Hepatocyte (in vitro differentiated cells): ENCODE data around the gene POLD2. TPM values are rescaled to one million over a fixed set of nuclear protein-coding genes. Genes with fewer than 3 reads are reported as not detected.

Experiments
- DNase-seq: peaks from one replicate; pipeline ENCODE4 v3.0.0-alpha.2; 2016; ENCODE audit warnings: low spot score
- H2AFZ ChIP-seq: fragments of 200-600 bp; sonication (generic); 2 replicates; pipeline ENCODE4 v1.6.0; 2016; ENCODE audit warnings: antibody characterized with exemption, mild to moderate bottlenecking
- H3K27ac ChIP-seq: fragments of 200-600 bp; sonication (generic); 2 replicates; pipeline ENCODE4 v1.5.1; 2016; ENCODE audit warnings: mild to moderate bottlenecking
- H3K27me3 ChIP-seq: fragments of 200-600 bp; sonication (generic); 2 replicates; pipeline ENCODE4 v1.6.1; 2016
- H3K36me3 ChIP-seq: fragments of 200-600 bp; sonication (generic); replicated peaks from 2 replicates; pipeline ENCODE4 v1.5.1; 2016; ENCODE audit warnings: low read depth; ENCODE audit not compliant: insufficient read depth
- H3K4me1 ChIP-seq: fragments of 200-600 bp; sonication (generic); 2 replicates; pipeline ENCODE4 v1.5.1; 2016; ENCODE audit warnings: mild to moderate bottlenecking, moderate library complexity; ENCODE audit not compliant: insufficient read depth
- H3K4me2 ChIP-seq: fragments of 200-600 bp; sonication (generic); 2 replicates; pipeline ENCODE4 v1.6.0; 2016
- H3K4me3 ChIP-seq: fragments of 200-600 bp; sonication (generic); 2 replicates; pipeline ENCODE4 v1.5.1; 2016; ENCODE audit warnings: mild to moderate bottlenecking
- H3K79me2 ChIP-seq: fragments of 200-600 bp; sonication (generic); 2 replicates; pipeline ENCODE4 v1.6.0; 2017; ENCODE audit warnings: mild to moderate bottlenecking
- H3K9me2 ChIP-seq: fragments of 200-600 bp; sonication (generic); replicated peaks from 2 replicates; pipeline ENCODE4 v1.6.0; 2017; ENCODE audit warnings: mild to moderate bottlenecking; ENCODE audit not compliant: insufficient read depth
- H3K9me3 ChIP-seq: fragments of 200-600 bp; sonication (generic); 2 replicates; pipeline ENCODE4 v1.5.1; 2016; ENCODE audit warnings: low read depth, mild to moderate bottlenecking
- H4K20me1 ChIP-seq: fragments of 200-600 bp; sonication (generic); 2 replicates; pipeline ENCODE4 v1.6.0; 2016; ENCODE audit warnings: mild to moderate bottlenecking; ENCODE audit not compliant: insufficient read depth, poor library complexity, severe bottlenecking
- EZH2 ChIP-seq: fragments of 200-600 bp; sonication (generic); IDR thresholded peaks from 2 replicates; pipeline ENCODE4 v1.6.1; 2016; ENCODE audit warnings: antibody characterized with exemption, mild to moderate bottlenecking, borderline replicate concordance
- EZH2phosphoT487 ChIP-seq: fragments of 200-600 bp; sonication (generic); IDR thresholded peaks from one replicate; pipeline ENCODE4 v1.6.1; 2018; ENCODE audit warnings: antibody characterized with exemption, mild to moderate bottlenecking, low read depth, moderate library complexity; ENCODE audit not compliant: unreplicated experiment, severe bottlenecking
- WGBS: methylation state at CpG from one replicate; pipeline ENCODE4 v1.1.6; 2016; ENCODE audit warnings: low lambda C conversion rate; ENCODE audit errors: missing lambda C conversion rate; 5-methylcytosine and 5-hydroxymethylcytosine counted together
- polyA plus RNA-seq: library from polyadenylated mRNA; unstranded; fragments of >200 nt; fragmentation: Nextera tagmentation; extraction: Ambion mirVana; gene quantifications from 2 replicates; pipeline ENCODE4 v1.2.1, GENCODE V29; 2016
- total RNA-seq: library from RNA; depleted of rRNA; stranded (reverse); fragments of >200 nt; gene quantifications from 2 replicates; pipeline ENCODE4 v1.2.3, GENCODE V29; 2014
- TF ChIP-seq, protein P1 (sequence below): fragments of 200-600 bp; sonication (generic); IDR thresholded peaks from 2 replicates; pipeline ENCODE4 v1.5.1; 2016; ENCODE audit warnings: antibody characterized with exemption, mild to moderate bottlenecking; ENCODE audit not compliant: poor library complexity

The POLD2 gene
- total and polyA plus RNA-seq, 2 experiments from 2014 or later: 59.9 to 110 TPM

DNA sequence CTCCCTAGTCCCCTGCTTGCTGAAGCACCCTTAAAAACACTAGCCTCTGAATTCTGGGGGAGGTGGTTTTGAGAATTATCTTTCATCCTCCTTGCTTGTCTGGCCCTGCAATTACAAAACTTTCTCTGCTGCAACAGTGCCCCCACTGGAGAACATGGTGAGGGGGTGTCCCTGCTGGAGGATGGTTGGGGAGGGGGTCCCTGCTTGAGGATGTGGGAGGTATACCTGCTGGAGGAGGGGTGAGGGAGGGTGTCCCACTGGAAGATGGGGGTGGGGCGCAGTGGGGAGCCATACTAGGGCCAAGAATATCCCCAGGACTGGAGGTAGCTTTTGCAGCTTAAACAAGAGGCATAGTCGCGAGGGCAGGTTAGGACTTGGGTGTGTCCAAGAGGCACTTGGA, 37.8 kb downstream of the POLD2 start:
- no peak overlapping the region for H3K27ac ChIP-seq

DNA sequence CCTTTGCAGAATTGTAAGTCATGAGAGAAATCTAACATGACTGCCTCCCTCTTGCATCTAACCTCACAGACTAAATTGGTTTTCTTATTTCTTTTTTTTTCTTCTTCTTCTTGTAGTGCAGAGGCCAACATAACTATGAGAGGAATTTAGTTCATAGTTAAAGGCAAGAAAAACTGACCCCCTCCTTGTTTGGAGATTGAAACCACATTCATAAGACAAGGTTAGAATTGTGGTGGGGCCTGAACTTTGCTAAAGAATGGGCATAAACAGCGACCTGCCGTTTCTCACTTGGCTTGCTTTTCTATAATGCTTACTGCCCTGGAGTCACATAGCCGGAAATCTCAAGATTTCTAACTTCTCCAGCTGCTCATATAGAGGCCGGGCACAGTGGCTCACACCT, 38.6 kb downstream of the POLD2 start:
- H2AFZ ChIP-seq: no peak overlapping the region

More for the DNA sequence above, 37.8 kb downstream of the POLD2 start:
- no peaks in the 10 kb centered on the region for H3K9me3 ChIP-seq
- TF ChIP-seq EZH2: no peak
- TF ChIP-seq, protein P1, sequence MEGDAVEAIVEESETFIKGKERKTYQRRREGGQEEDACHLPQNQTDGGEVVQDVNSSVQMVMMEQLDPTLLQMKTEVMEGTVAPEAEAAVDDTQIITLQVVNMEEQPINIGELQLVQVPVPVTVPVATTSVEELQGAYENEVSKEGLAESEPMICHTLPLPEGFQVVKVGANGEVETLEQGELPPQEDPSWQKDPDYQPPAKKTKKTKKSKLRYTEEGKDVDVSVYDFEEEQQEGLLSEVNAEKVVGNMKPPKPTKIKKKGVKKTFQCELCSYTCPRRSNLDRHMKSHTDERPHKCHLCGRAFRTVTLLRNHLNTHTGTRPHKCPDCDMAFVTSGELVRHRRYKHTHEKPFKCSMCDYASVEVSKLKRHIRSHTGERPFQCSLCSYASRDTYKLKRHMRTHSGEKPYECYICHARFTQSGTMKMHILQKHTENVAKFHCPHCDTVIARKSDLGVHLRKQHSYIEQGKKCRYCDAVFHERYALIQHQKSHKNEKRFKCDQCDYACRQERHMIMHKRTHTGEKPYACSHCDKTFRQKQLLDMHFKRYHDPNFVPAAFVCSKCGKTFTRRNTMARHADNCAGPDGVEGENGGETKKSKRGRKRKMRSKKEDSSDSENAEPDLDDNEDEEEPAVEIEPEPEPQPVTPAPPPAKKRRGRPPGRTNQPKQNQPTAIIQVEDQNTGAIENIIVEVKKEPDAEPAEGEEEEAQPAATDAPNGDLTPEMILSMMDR: no peak
- no peak for TF ChIP-seq EZH2phosphoT487
- H3K4me2 ChIP-seq: no peak overlapping the region
- H3K27me3 ChIP-seq: no peaks in the 10 kb centered on the region
- H3K4me3 ChIP-seq: no peak overlapping the region
- H3K4me1 ChIP-seq: peaks cover 11% of the 10 kb centered on the region
- H3K9me2 ChIP-seq: no peaks in the 10 kb centered on the region
- 93% methylated on average over 3 of the region's 3 CpGs for WGBS
- H2AFZ ChIP-seq: no peak overlapping the region
- H3K36me3 ChIP-seq: no peaks in the 10 kb centered on the region
- H3K79me2 ChIP-seq: peaks cover 9% of the 10 kb centered on the region
- no peak for DNase-seq
- no peaks in the 10 kb centered on the region for H4K20me1 ChIP-seq

DNA sequence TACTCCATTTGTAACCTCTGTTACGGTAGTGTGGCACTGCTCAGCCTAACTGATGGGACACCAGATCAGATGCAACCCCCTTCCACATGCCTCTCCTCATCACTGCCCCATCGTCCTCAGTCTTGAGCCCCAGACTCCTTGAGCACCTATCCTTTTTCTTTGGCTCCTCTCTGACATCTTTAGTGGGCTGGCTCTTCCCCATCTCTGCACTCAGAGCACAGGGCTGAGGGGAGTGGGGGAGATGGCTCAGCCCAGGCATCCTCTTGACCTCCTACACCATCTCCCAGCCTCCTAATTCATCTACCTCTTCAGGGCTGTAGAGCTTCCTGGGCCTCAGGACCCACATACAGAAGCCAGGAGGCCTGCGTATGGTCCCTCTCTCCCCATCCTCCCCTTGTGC, 39.6 kb downstream of the POLD2 start:
- Histone ChIP-seq H3K9me2 (no peaks in the 10 kb centered on the region), H2AFZ (no peak overlapping the region), H3K27ac (no peak overlapping the region), H4K20me1 (no peaks in the 10 kb centered on the region), H3K9me3 (no peaks in the 10 kb centered on the region), H3K36me3 (no peaks in the 10 kb centered on the region), H3K4me3 (no peak overlapping the region), H3K4me1 (peaks cover 11% of the 10 kb centered on the region), H3K4me2 (no peak overlapping the region), H3K79me2 (peaks cover 9% of the 10 kb centered on the region), H3K27me3 (no peaks in the 10 kb centered on the region)
- no peak for DNase-seq
- TF ChIP-seq, protein P1: no peak
- TF ChIP-seq EZH2 (no peak), EZH2phosphoT487 (no peak)
- whole genome bisulfite sequencing: 88% methylated on average over 3 of the region's 3 CpGs

More for the DNA sequence above, 38.6 kb downstream of the POLD2 start:
- no peaks in the 10 kb centered on the region for H3K9me2 ChIP-seq
- TF ChIP-seq EZH2phosphoT487: no peak
- TF ChIP-seq EZH2: no peak
- TF ChIP-seq, protein P1: no peak
- H3K4me3 ChIP-seq: no peak overlapping the region
- H3K79me2 ChIP-seq: peaks cover 9% of the 10 kb centered on the region
- 71% methylated on average over 4 of the region's 4 CpGs for WGBS
- no peaks in the 10 kb centered on the region for H3K27me3 ChIP-seq
- H3K36me3 ChIP-seq: no peaks in the 10 kb centered on the region
- no peaks in the 10 kb centered on the region for H3K9me3 ChIP-seq
- no peaks in the 10 kb centered on the region for H4K20me1 ChIP-seq
- H3K4me1 ChIP-seq: peaks cover 11% of the 10 kb centered on the region
- no peak for DNase-seq
- no peak overlapping the region for H3K27ac ChIP-seq
- no peak overlapping the region for H3K4me2 ChIP-seq
